Activated CD4-positive, alpha-beta T cell treated with anti-CD3 and anti-CD28 coated beads for 4 hours (primary cell): Measurements from ENCODE around the gene PPT1.

Experiments
- DNase-seq, 2 donors: peaks; one replicate each; pipeline ENCODE4 v3.0.0-alpha.2; 2020

PPT1 gene

GRCh38 chr1:40023379-40023944, 73.6 kb downstream of the PPT1 start:
- DNase-seq: no peak
